GM23338 (cell line): Measurements from ENCODE around the gene TLR9. TPM values are rescaled to one million over a fixed set of nuclear protein-coding genes. Genes with fewer than 3 reads are reported as not detected.

Experiments
- ATAC-seq: fragments of 200-7000 bp; cut with Tn5 transposase; 3 replicates; pipeline ENCODE4 v1.9.1; 2020
- DNase-seq: peaks from one replicate; pipeline ENCODE4 v3.0.0-alpha.2; 2015; ENCODE audit warnings: low spot score
- H2AFZ ChIP-seq: fragments of 200-600 bp; sonication (generic); 2 replicates; pipeline ENCODE4 v1.8.0; 2016; ENCODE audit warnings: antibody characterized with exemption, mild to moderate bottlenecking, moderate library complexity
- H3F3A ChIP-seq: fragments of 200-600 bp; sonication (generic); replicated peaks from 2 replicates; pipeline ENCODE4 v1.8.0; 2017; ENCODE audit warnings: antibody characterized with exemption, mixed run types, low read depth
- H3K27ac ChIP-seq: fragments of 200-600 bp; sonication (generic); 2 replicates; pipeline ENCODE4 v1.6.1; 2016; ENCODE audit warnings: low read depth
- H3K27me3 ChIP-seq: fragments of 200-600 bp; sonication (generic); 2 replicates; pipeline ENCODE4 v1.8.0; 2016; ENCODE audit warnings: mild to moderate bottlenecking, mixed run types, moderate library complexity; ENCODE audit not compliant: insufficient read depth
- H3K36me3 ChIP-seq: fragments of 200-600 bp; sonication (generic); 2 replicates; pipeline ENCODE4 v1.8.0; 2016; ENCODE audit warnings: mild to moderate bottlenecking; ENCODE audit not compliant: insufficient read depth
- H3K4me1 ChIP-seq: fragments of 200-600 bp; sonication (generic); 2 replicates; pipeline ENCODE4 v1.8.0; 2016; ENCODE audit warnings: mild to moderate bottlenecking, moderate library complexity; ENCODE audit not compliant: insufficient read depth
- H3K4me2 ChIP-seq: fragments of 200-600 bp; sonication (generic); 2 replicates; pipeline ENCODE4 v1.7.1; 2017; ENCODE audit warnings: mixed run types
- H3K4me3 ChIP-seq: fragments of 200-600 bp; sonication (generic); 2 replicates; pipeline ENCODE4 v1.6.1; 2016; ENCODE audit warnings: mixed run types
- H3K79me2 ChIP-seq: fragments of 200-600 bp; sonication (generic); replicated peaks from 2 replicates; pipeline ENCODE4 v1.8.0; 2017; ENCODE audit warnings: mild to moderate bottlenecking; ENCODE audit not compliant: insufficient read depth
- H3K9me2 ChIP-seq: fragments of 200-600 bp; sonication (generic); 2 replicates; pipeline ENCODE4 v1.8.0; 2017; ENCODE audit not compliant: insufficient read depth
- H4K20me1 ChIP-seq: fragments of 200-600 bp; sonication (generic); replicated peaks from 2 replicates; pipeline ENCODE4 v1.8.0; 2017; ENCODE audit warnings: mild to moderate bottlenecking; ENCODE audit not compliant: insufficient read depth
- H3K27ac Mint-ChIP-seq: 2 replicates; pipeline ENCODE4 v1.8.0; 2020; ENCODE audit warnings: inconsistent platforms, mild to moderate bottlenecking, moderate library complexity, mixed read lengths
- H3K27me3 Mint-ChIP-seq: 3 replicates; pipeline ENCODE4 v1.8.0; 2022; ENCODE audit warnings: low read depth, mild to moderate bottlenecking, moderate library complexity, mixed read lengths, inconsistent platforms; ENCODE audit not compliant: insufficient read depth, poor library complexity
- H3K36me3 Mint-ChIP-seq: 3 replicates; pipeline ENCODE4 v1.8.0; 2021; ENCODE audit warnings: low read depth, mild to moderate bottlenecking, inconsistent platforms, moderate library complexity, mixed read lengths
- H3K4me1 Mint-ChIP-seq: 3 replicates; pipeline ENCODE4 v1.8.0; 2020; ENCODE audit warnings: mild to moderate bottlenecking, inconsistent platforms, mixed read lengths
- H3K4me3 Mint-ChIP-seq: 3 replicates; pipeline ENCODE4 v1.8.0; 2021; ENCODE audit warnings: moderate library complexity, mild to moderate bottlenecking, inconsistent platforms, mixed read lengths
- H3K9me3 Mint-ChIP-seq: 3 replicates; pipeline ENCODE4 v1.8.0; 2020; ENCODE audit warnings: moderate library complexity, mild to moderate bottlenecking, inconsistent platforms, mixed read lengths
- CREB1 ChIP-seq: fragments of 250-450 bp; sonication (Bioruptor Pico); IDR thresholded peaks from 2 replicates; pipeline ENCODE4 v1.5.0; 2020; ENCODE audit warnings: low read depth, mild to moderate bottlenecking, moderate library complexity
- EZH2 ChIP-seq: fragments of 200-600 bp; sonication (generic); IDR thresholded peaks from one replicate; pipeline ENCODE4 v1.8.0; 2017; ENCODE audit warnings: antibody characterized with exemption, mild to moderate bottlenecking, low read depth; ENCODE audit not compliant: unreplicated experiment
- EZH2phosphoT487 ChIP-seq: fragments of 200-600 bp; sonication (generic); IDR thresholded peaks from one replicate; pipeline ENCODE4 v1.8.1; 2018; ENCODE audit warnings: antibody characterized with exemption; ENCODE audit not compliant: unreplicated experiment
- JUNB ChIP-seq: IDR thresholded peaks from one replicate; pipeline ENCODE4 v1.6.1; 2016; ENCODE audit warnings: antibody characterized with exemption; ENCODE audit not compliant: unreplicated experiment
- POLR2AphosphoS5 ChIP-seq: IDR thresholded peaks from 2 replicates; pipeline ENCODE4 v1.6.1; 2016; ENCODE audit warnings: antibody characterized with exemption, low read depth
- ZNF331 ChIP-seq: fragments of 250-450 bp; sonication (Bioruptor Pico); IDR thresholded peaks from 2 replicates; pipeline ENCODE4 v1.5.0; 2020; ENCODE audit warnings: low read depth, mild to moderate bottlenecking, moderate library complexity
- ZNF462 ChIP-seq: fragments of 250-450 bp; sonication (Bioruptor Pico); IDR thresholded peaks from 2 replicates; pipeline ENCODE4 v1.5.0; 2020; ENCODE audit warnings: mild to moderate bottlenecking, moderate library complexity
- polyA plus RNA-seq: library from polyadenylated mRNA; unstranded; fragments of >200 nt; fragmentation: Nextera tagmentation; extraction: Ambion mirVana; gene quantifications from 2 replicates; pipeline ENCODE4 v1.2.1, GENCODE V29; 2016
- total RNA-seq: library from RNA; depleted of rRNA; stranded (reverse); fragments of >200 nt; shearing (Covaris generic); gene quantifications from 2 replicates; pipeline ENCODE4 v1.2.3, GENCODE V29; 2014
- TF ChIP-seq, protein P1 (sequence below): IDR thresholded peaks from 2 replicates; pipeline ENCODE4 v1.6.1; 2016; ENCODE audit warnings: antibody characterized with exemption
- TF ChIP-seq, protein P2 (sequence below), 2 experiments: fragments of 200-600 bp in 1 of 2; sonication (generic) in 1 of 2; conservative IDR thresholded peaks; 2 replicates each; pipeline versions ENCODE4 v1.5.1 to v1.6.1; 2016 to 2017; ENCODE audit warnings: antibody characterized with exemption in 2 of 2, low read depth in 2 of 2, mild to moderate bottlenecking in 2 of 2, moderate library complexity in 1 of 2
- TF ChIP-seq, protein P3 (sequence below): IDR thresholded peaks from one replicate; pipeline ENCODE4 v1.6.1; 2018; ENCODE audit warnings: antibody characterized with exemption; ENCODE audit not compliant: unreplicated experiment

Gene TLR9
- total and polyA plus RNA-seq, 2 experiments from 2014 or later, result not detected

GRCh38 chr3:52184690-52185089, 40.8 kb downstream of the TLR9 start (continued):
- TF ChIP-seq ZNF462 (CRISPR knock-in tag), result no peak
- TF ChIP-seq, protein P1, sequence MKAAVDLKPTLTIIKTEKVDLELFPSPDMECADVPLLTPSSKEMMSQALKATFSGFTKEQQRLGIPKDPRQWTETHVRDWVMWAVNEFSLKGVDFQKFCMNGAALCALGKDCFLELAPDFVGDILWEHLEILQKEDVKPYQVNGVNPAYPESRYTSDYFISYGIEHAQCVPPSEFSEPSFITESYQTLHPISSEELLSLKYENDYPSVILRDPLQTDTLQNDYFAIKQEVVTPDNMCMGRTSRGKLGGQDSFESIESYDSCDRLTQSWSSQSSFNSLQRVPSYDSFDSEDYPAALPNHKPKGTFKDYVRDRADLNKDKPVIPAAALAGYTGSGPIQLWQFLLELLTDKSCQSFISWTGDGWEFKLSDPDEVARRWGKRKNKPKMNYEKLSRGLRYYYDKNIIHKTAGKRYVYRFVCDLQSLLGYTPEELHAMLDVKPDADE, result no peak
- TF ChIP-seq EZH2phosphoT487, result no peak

GRCh38 chr3:52183786-52184445, 41.5 kb downstream of the TLR9 start:
- Histone ChIP-seq H3K4me1 (no peaks in the 10 kb centered on the region), H3K9me2 (no peaks in the 10 kb centered on the region), H2AFZ (no peak overlapping the region), H4K20me1 (no peaks in the 10 kb centered on the region), H3F3A (0 out of 2 replicates have a peak, but pooled peaks cover 4% of the 10 kb centered on the region), H3K4me2 (no peak overlapping the region), H3K27ac (no peak overlapping the region), H3K79me2 (no peaks in the 10 kb centered on the region), H3K27me3 (no peaks in the 10 kb centered on the region), H3K4me3 (no peak overlapping the region), H3K36me3 (no peaks in the 10 kb centered on the region)
- H3K27me3 Mint-ChIP-seq, result peaks cover 6% of the 10 kb centered on the region
- no peak for ATAC-seq
- H3K9me3 Mint-ChIP-seq, result no peaks in the 10 kb centered on the region
- no peak overlapping the region for H3K27ac Mint-ChIP-seq
- DNase-seq, result no peak
- H3K4me3 Mint-ChIP-seq, result no peak overlapping the region
- H3K4me1 Mint-ChIP-seq, result peaks cover 8% of the 10 kb centered on the region; the same call in 2 of the 3 replicates
- H3K36me3 Mint-ChIP-seq, result no peaks in the 10 kb centered on the region
- TF ChIP-seq ZNF331 (CRISPR knock-in tag), result no peak
- TF ChIP-seq, protein P1, result no peak
- TF ChIP-seq, protein P2, sequence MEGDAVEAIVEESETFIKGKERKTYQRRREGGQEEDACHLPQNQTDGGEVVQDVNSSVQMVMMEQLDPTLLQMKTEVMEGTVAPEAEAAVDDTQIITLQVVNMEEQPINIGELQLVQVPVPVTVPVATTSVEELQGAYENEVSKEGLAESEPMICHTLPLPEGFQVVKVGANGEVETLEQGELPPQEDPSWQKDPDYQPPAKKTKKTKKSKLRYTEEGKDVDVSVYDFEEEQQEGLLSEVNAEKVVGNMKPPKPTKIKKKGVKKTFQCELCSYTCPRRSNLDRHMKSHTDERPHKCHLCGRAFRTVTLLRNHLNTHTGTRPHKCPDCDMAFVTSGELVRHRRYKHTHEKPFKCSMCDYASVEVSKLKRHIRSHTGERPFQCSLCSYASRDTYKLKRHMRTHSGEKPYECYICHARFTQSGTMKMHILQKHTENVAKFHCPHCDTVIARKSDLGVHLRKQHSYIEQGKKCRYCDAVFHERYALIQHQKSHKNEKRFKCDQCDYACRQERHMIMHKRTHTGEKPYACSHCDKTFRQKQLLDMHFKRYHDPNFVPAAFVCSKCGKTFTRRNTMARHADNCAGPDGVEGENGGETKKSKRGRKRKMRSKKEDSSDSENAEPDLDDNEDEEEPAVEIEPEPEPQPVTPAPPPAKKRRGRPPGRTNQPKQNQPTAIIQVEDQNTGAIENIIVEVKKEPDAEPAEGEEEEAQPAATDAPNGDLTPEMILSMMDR (conservative IDR thresholded peaks at IDR 0.05; ENCODE audit: low read depth in 2 of 2), result no peak
- TF ChIP-seq EZH2, result no peak
- TF ChIP-seq, protein P3, sequence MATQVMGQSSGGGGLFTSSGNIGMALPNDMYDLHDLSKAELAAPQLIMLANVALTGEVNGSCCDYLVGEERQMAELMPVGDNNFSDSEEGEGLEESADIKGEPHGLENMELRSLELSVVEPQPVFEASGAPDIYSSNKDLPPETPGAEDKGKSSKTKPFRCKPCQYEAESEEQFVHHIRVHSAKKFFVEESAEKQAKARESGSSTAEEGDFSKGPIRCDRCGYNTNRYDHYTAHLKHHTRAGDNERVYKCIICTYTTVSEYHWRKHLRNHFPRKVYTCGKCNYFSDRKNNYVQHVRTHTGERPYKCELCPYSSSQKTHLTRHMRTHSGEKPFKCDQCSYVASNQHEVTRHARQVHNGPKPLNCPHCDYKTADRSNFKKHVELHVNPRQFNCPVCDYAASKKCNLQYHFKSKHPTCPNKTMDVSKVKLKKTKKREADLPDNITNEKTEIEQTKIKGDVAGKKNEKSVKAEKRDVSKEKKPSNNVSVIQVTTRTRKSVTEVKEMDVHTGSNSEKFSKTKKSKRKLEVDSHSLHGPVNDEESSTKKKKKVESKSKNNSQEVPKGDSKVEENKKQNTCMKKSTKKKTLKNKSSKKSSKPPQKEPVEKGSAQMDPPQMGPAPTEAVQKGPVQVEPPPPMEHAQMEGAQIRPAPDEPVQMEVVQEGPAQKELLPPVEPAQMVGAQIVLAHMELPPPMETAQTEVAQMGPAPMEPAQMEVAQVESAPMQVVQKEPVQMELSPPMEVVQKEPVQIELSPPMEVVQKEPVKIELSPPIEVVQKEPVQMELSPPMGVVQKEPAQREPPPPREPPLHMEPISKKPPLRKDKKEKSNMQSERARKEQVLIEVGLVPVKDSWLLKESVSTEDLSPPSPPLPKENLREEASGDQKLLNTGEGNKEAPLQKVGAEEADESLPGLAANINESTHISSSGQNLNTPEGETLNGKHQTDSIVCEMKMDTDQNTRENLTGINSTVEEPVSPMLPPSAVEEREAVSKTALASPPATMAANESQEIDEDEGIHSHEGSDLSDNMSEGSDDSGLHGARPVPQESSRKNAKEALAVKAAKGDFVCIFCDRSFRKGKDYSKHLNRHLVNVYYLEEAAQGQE, result no peak
- TF ChIP-seq POLR2AphosphoS5, result no peak
- TF ChIP-seq JUNB, result no peak
- TF ChIP-seq CREB1 (CRISPR knock-in tag), result no peak
